Erythroblast (primary cell): Measurements from ENCODE around the gene DPM3.

Experiments
- GATA1 ChIP-seq: IDR thresholded peaks from 2 replicates; pipeline ENCODE4 v1.6.1; 2011; ENCODE audit warnings: low read depth, mild to moderate bottlenecking, control low read depth, low read length, moderate library complexity
- POLR2A ChIP-seq: IDR thresholded peaks from 2 replicates; pipeline ENCODE4 v1.6.1; 2011; ENCODE audit warnings: mild to moderate bottlenecking, low read length

DNA sequence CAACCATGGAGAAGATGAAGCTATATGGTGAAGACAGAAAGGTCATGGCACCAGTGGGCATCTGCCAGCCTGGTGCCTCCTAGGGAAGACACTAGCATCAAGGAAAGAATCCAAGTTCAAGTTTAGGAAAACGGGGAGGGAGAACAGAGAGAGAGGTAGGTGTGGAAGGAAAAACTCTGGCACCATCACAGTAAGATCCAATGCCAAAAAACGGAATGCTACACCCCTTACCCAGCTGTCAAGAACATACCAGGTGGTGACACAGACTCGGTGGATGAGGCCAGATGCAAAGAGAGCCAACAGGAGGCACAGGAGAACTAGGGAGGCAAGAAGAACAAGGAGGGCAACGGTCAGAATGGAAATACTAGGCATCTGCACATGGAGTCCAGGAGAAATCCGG lies 29.2 kb upstream of the DPM3 start:
- TF ChIP-seq POLR2A (no peak), GATA1 (no peak)
